H9 (cell line): ENCODE data around the gene FHOD3. TPM values are rescaled to one million over a fixed set of nuclear protein-coding genes. Genes with fewer than 3 reads are reported as not detected.

Source experiments
- DNase-seq: peaks from one replicate; pipeline ENCODE4 v3.0.0-alpha.2; 2017
- H2AFZ ChIP-seq: one replicate; pipeline ENCODE4 v1.6.1; 2013; ENCODE audit warnings: mild to moderate bottlenecking, low read length, control low read depth, moderate library complexity
- H2AK5ac ChIP-seq: 2 replicates; pipeline ENCODE4 v1.6.1; 2013; ENCODE audit warnings: low read length, control low read depth, mixed read lengths; ENCODE audit not compliant: insufficient read length
- H2BK120ac ChIP-seq: one replicate; pipeline ENCODE4 v1.6.1; 2013; ENCODE audit warnings: low read depth, mild to moderate bottlenecking, low read length, control low read depth, inconsistent platforms; ENCODE audit not compliant: poor library complexity, severe bottlenecking
- H2BK12ac ChIP-seq: 2 replicates; pipeline ENCODE4 v1.6.1; 2013; ENCODE audit warnings: low read length, control low read depth, mixed read lengths, low read depth; ENCODE audit not compliant: insufficient read length
- H2BK15ac ChIP-seq: 2 replicates; pipeline ENCODE4 v1.6.1; 2013; ENCODE audit warnings: low read depth, low read length, control low read depth
- H2BK20ac ChIP-seq: one replicate; pipeline ENCODE4 v1.6.1; 2013; ENCODE audit warnings: low read depth, mild to moderate bottlenecking, low read length, control low read depth, inconsistent platforms; ENCODE audit not compliant: poor library complexity, severe bottlenecking
- H2BK5ac ChIP-seq: 2 replicates; pipeline ENCODE4 v1.6.1; 2013; ENCODE audit warnings: low read length, control low read depth, mixed read lengths; ENCODE audit not compliant: insufficient read length
- H3K14ac ChIP-seq: 2 replicates; pipeline ENCODE4 v1.6.1; 2013; ENCODE audit warnings: low read length, control low read depth; ENCODE audit not compliant: insufficient read depth
- H3K18ac ChIP-seq: 2 replicates; pipeline ENCODE4 v1.6.1; 2013; ENCODE audit warnings: low read depth, mild to moderate bottlenecking, mixed read lengths, low read length, control low read depth; ENCODE audit not compliant: insufficient read length
- H3K23ac ChIP-seq: 2 replicates; pipeline ENCODE4 v1.6.1; 2013; ENCODE audit warnings: low read length, control low read depth, mixed read lengths, low read depth; ENCODE audit not compliant: insufficient read length
- H3K23me2 ChIP-seq: 2 replicates; pipeline ENCODE4 v1.6.1; 2013; ENCODE audit warnings: low read depth, mild to moderate bottlenecking, mixed read lengths, low read length, control low read depth; ENCODE audit not compliant: insufficient read length, poor library complexity, severe bottlenecking
- H3K27ac ChIP-seq: 2 replicates; pipeline ENCODE4 v1.5.1; 2013; ENCODE audit warnings: low read length, control low read depth, mixed read lengths, low read depth; ENCODE audit not compliant: insufficient read length
- H3K27me3 ChIP-seq: 2 replicates; pipeline ENCODE4 v1.6.1; 2013; ENCODE audit warnings: low read length, control low read depth, inconsistent platforms; ENCODE audit not compliant: insufficient read depth
- H3K4ac ChIP-seq: 2 replicates; pipeline ENCODE4 v1.6.1; 2013; ENCODE audit warnings: low read depth, mild to moderate bottlenecking, control low read depth, inconsistent platforms, low read length, moderate library complexity
- H3K4me1 ChIP-seq: 2 replicates; pipeline ENCODE4 v1.6.1; 2013; ENCODE audit warnings: low read length, control low read depth, inconsistent platforms; ENCODE audit not compliant: insufficient read depth
- H3K4me2 ChIP-seq: 2 replicates; pipeline ENCODE4 v1.6.1; 2013; ENCODE audit warnings: low read length, control low read depth, mixed read lengths; ENCODE audit not compliant: insufficient read length, insufficient read depth
- H3K56ac ChIP-seq: 2 replicates; pipeline ENCODE4 v1.6.1; 2013; ENCODE audit warnings: low read depth, mild to moderate bottlenecking, mixed read lengths, low read length, control low read depth; ENCODE audit not compliant: insufficient read length
- H3K79me1 ChIP-seq: 2 replicates; pipeline ENCODE4 v1.6.1; 2013; ENCODE audit warnings: low read depth, mild to moderate bottlenecking, moderate library complexity, low read length, control low read depth, inconsistent platforms; ENCODE audit not compliant: insufficient read depth, poor library complexity, severe bottlenecking
- H3K79me2 ChIP-seq: 2 replicates; pipeline ENCODE4 v1.6.1; 2013; ENCODE audit warnings: low read length, control low read depth, inconsistent platforms; ENCODE audit not compliant: insufficient read depth
- H3K9ac ChIP-seq: 2 replicates; pipeline ENCODE4 v1.6.1; 2013; ENCODE audit warnings: low read length, control low read depth, mixed read lengths; ENCODE audit not compliant: insufficient read length; ENCODE audit errors: extremely low read depth
- H3K9me3 ChIP-seq: one replicate; pipeline ENCODE4 v1.6.1; 2013; ENCODE audit warnings: low read depth, low read length, inconsistent platforms; ENCODE audit not compliant: control insufficient read depth
- H3T11ph ChIP-seq: one replicate; pipeline ENCODE4 v1.6.1; 2013; ENCODE audit warnings: mild to moderate bottlenecking, low read length, control low read depth, inconsistent platforms
- H4K20me1 ChIP-seq: one replicate; pipeline ENCODE4 v1.6.1; 2013; ENCODE audit not compliant: control insufficient read depth, insufficient read length, insufficient read depth
- H4K5ac ChIP-seq: 2 replicates; pipeline ENCODE4 v1.6.1; 2013; ENCODE audit warnings: low read depth, mild to moderate bottlenecking, mixed read lengths, low read length, control low read depth; ENCODE audit not compliant: insufficient read length
- H4K8ac ChIP-seq: replicated peaks from 2 replicates; pipeline ENCODE4 v1.6.1; 2013; ENCODE audit warnings: low read length, control low read depth, mixed read lengths, low read depth; ENCODE audit not compliant: insufficient read length
- H4K91ac ChIP-seq: 2 replicates; pipeline ENCODE4 v1.6.1; 2013; ENCODE audit warnings: low read depth, mild to moderate bottlenecking, moderate library complexity, mixed read lengths, low read length, control low read depth; ENCODE audit not compliant: insufficient read length
- H3K27ac Mint-ChIP-seq, 3 experiments: 2 replicates in 2 of 3; 3 replicates in 1 of 3; pipeline ENCODE4 v1.8.0; 2020 to 2021; ENCODE audit warnings: mixed read lengths in 3 of 3, mild to moderate bottlenecking in 1 of 3, moderate library complexity in 1 of 3
- H3K27me3 Mint-ChIP-seq: 2 replicates; pipeline ENCODE4 v1.8.0; 2021; ENCODE audit warnings: low read depth, mild to moderate bottlenecking, moderate library complexity, mixed read lengths
- H3K36me3 Mint-ChIP-seq, 3 experiments: 2 replicates in 2 of 3; 3 replicates in 1 of 3; pipeline ENCODE4 v1.8.0; 2020 to 2021; ENCODE audit warnings: low read depth in 3 of 3, mixed read lengths in 3 of 3; ENCODE audit not compliant: insufficient read depth in 1 of 3
- H3K4me1 Mint-ChIP-seq, 2 experiments: 2 replicates each; pipeline ENCODE4 v1.8.0; 2020; ENCODE audit warnings: mixed read lengths in 2 of 2
- H3K4me3 Mint-ChIP-seq, 2 experiments: 2 replicates in 1 of 2; 3 replicates in 1 of 2; pipeline ENCODE4 v1.8.0; 2020 to 2021; ENCODE audit warnings: mild to moderate bottlenecking in 2 of 2, mixed read lengths in 2 of 2, moderate library complexity in 1 of 2
- H3K9me3 Mint-ChIP-seq, 2 experiments: 2 replicates in 1 of 2; 3 replicates in 1 of 2; pipeline ENCODE4 v1.8.0; 2020; ENCODE audit warnings: mild to moderate bottlenecking in 2 of 2, mixed read lengths in 2 of 2, moderate library complexity in 1 of 2
- WGBS: extraction: QIAGEN DNeasy Blood & Tissue Kit; methylation state at CpG from one replicate; pipeline ENCODE4 v1.1.7; 2013; ENCODE audit warnings: missing lambda C conversion rate, low lambda C conversion rate, mixed read lengths; ENCODE audit not compliant: insufficient read length; ENCODE audit errors: extremely low coverage; 5-methylcytosine and 5-hydroxymethylcytosine counted together
- total RNA-seq: library from RNA; stranded (reverse); gene quantifications from 2 replicates; pipeline ENCODE4 v1.2.1, GENCODE V29; 2021
- TF ChIP-seq, protein P1 (sequence below): fragments of 200-600 bp; sonication (generic); conservative IDR thresholded peaks from 3 replicates; pipeline ENCODE4 v1.8.0; 2021; ENCODE audit warnings: antibody characterized with exemption, mild to moderate bottlenecking

The FHOD3 gene
- total RNA-seq, 1 experiment from 2014 or later: 8.0 TPM

- no peak overlapping the region for H3K27ac Mint-ChIP-seq
- no peak overlapping the region for H3K9ac ChIP-seq
- no peaks in the 10 kb centered on the region for H3K79me1 ChIP-seq
- H3K4me2 ChIP-seq: no peak overlapping the region
- H2BK120ac ChIP-seq: no peak overlapping the region
- H2BK20ac ChIP-seq: no peak overlapping the region
- H4K5ac ChIP-seq: no peak overlapping the region
- H3K9me3 ChIP-seq: no peaks in the 10 kb centered on the region
- no peak overlapping the region for H3T11ph ChIP-seq
- H3K9me3 Mint-ChIP-seq: no peaks in the 10 kb centered on the region
- no peak overlapping the region for H2AFZ ChIP-seq
- H3K4me3 Mint-ChIP-seq: no peak overlapping the region
- H3K27me3 Mint-ChIP-seq: peaks cover 3% of the 10 kb centered on the region; the same call in 1 of the 2 replicates
- peaks cover 5 to 14% of the 10 kb centered on the region in 2 experiments for H3K4me1 Mint-ChIP-seq
- no peaks in the 10 kb centered on the region for H3K27me3 ChIP-seq
- DNase-seq: no peak
- H4K91ac ChIP-seq: no peak overlapping the region
- H3K23me2 ChIP-seq: no peaks in the 10 kb centered on the region
- no peak overlapping the region for H3K4ac ChIP-seq
- no peak overlapping the region for H2AK5ac ChIP-seq
- no peak overlapping the region for H2BK12ac ChIP-seq
- no peak overlapping the region for H4K8ac ChIP-seq
- TF ChIP-seq, protein P1, sequence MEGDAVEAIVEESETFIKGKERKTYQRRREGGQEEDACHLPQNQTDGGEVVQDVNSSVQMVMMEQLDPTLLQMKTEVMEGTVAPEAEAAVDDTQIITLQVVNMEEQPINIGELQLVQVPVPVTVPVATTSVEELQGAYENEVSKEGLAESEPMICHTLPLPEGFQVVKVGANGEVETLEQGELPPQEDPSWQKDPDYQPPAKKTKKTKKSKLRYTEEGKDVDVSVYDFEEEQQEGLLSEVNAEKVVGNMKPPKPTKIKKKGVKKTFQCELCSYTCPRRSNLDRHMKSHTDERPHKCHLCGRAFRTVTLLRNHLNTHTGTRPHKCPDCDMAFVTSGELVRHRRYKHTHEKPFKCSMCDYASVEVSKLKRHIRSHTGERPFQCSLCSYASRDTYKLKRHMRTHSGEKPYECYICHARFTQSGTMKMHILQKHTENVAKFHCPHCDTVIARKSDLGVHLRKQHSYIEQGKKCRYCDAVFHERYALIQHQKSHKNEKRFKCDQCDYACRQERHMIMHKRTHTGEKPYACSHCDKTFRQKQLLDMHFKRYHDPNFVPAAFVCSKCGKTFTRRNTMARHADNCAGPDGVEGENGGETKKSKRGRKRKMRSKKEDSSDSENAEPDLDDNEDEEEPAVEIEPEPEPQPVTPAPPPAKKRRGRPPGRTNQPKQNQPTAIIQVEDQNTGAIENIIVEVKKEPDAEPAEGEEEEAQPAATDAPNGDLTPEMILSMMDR: no peak
- H3K18ac ChIP-seq: no peak overlapping the region
- H3K27ac ChIP-seq: no peak overlapping the region
- H4K20me1 ChIP-seq: no peaks in the 10 kb centered on the region
- H3K56ac ChIP-seq: no peak overlapping the region
- H3K4me1 ChIP-seq: no peaks in the 10 kb centered on the region; the same call in 1 of the 2 replicates
- H2BK5ac ChIP-seq: no peak overlapping the region
- no peaks in the 10 kb centered on the region for H3K36me3 Mint-ChIP-seq
- no peak overlapping the region for H3K23ac ChIP-seq
- H3K79me2 ChIP-seq: no peaks in the 10 kb centered on the region
- WGBS: no CpG with 5 or more reads among the region's 3 CpGs
- no peak overlapping the region for H2BK15ac ChIP-seq
- H3K14ac ChIP-seq: no peak overlapping the region
Observed at GRCh38 chr18:36718705-36719328, 421.3 kb downstream of the FHOD3 start.
